Type B pancreatic cell (in vitro differentiated cells): Measurements from ENCODE around the gene BEAN1. TPM values are rescaled to one million over a fixed set of nuclear protein-coding genes. Genes with fewer than 3 reads are reported as not detected.

Experiments
- DNase-seq: peaks from one replicate; pipeline ENCODE4 v3.0.0; 2021; ENCODE audit warnings: mixed read lengths; ENCODE audit not compliant: unreplicated experiment; ENCODE audit errors: extremely low spot score
- H3K27ac Mint-ChIP-seq: 2 replicates; pipeline ENCODE4 v1.8.0; 2021; ENCODE audit warnings: mild to moderate bottlenecking, mixed read lengths
- H3K27me3 Mint-ChIP-seq: 2 replicates; pipeline ENCODE4 v1.8.0; 2021; ENCODE audit warnings: mixed read lengths
- H3K36me3 Mint-ChIP-seq: 2 replicates; pipeline ENCODE4 v1.8.0; 2021; ENCODE audit warnings: mixed read lengths
- H3K4me1 Mint-ChIP-seq: one replicate; pipeline ENCODE4 v1.8.0; 2021; ENCODE audit warnings: mixed read lengths; ENCODE audit not compliant: unreplicated experiment
- H3K4me3 Mint-ChIP-seq: 2 replicates; pipeline ENCODE4 v1.8.0; 2021; ENCODE audit warnings: mild to moderate bottlenecking, mixed read lengths
- H3K9me3 Mint-ChIP-seq: 2 replicates; pipeline ENCODE4 v1.8.0; 2021; ENCODE audit warnings: mixed read lengths
- CTCF ChIP-seq: fragments of 200-600 bp; sonication (generic); conservative IDR thresholded peaks from 2 replicates; pipeline ENCODE4 v1.5.0; 2021; ENCODE audit warnings: antibody characterized with exemption, mild to moderate bottlenecking
- total RNA-seq: library from RNA; stranded (reverse); gene quantifications from 2 replicates; pipeline ENCODE4 v1.2.1, GENCODE V29; 2021; ENCODE audit warnings: low replicate concordance

BEAN1 gene
- total RNA-seq, 1 donor from 2014 or later: 1.1 TPM

- peak; percentile 58 for DNase-seq
- TF ChIP-seq CTCF: no peak
- Mint-ChIP-seq H3K27ac (peak overlapping the region; percentile 85), H3K4me1 (peaks cover 19% of the 10 kb centered on the region), H3K36me3 (no peaks in the 10 kb centered on the region), H3K27me3 (no peaks in the 10 kb centered on the region), H3K4me3 (no peak overlapping the region), H3K9me3 (no peaks in the 10 kb centered on the region)
Observed at GRCh38 chr16:66481081-66481942, 54.2 kb downstream of the BEAN1 start.

GRCh38 chr16:66481943-66482390 is 54.9 kb downstream of the BEAN1 start:
- Mint-ChIP-seq H3K27me3 (no peaks in the 10 kb centered on the region), H3K4me3 (no peak overlapping the region), H3K27ac (no peak overlapping the region), H3K36me3 (no peaks in the 10 kb centered on the region), H3K9me3 (no peaks in the 10 kb centered on the region), H3K4me1 (peaks cover 19% of the 10 kb centered on the region)
- TF ChIP-seq CTCF: no peak
- peak; percentile 44 for DNase-seq

GRCh38 chr16:66483689-66484452 is 56.8 kb downstream of the BEAN1 start:
- H3K27ac Mint-ChIP-seq: peak overlapping the region; percentile 59

GRCh38 chr16:66484453-66485213 is 57.5 kb downstream of the BEAN1 start:
- Mint-ChIP-seq H3K27ac (no peak overlapping the region), H3K4me3 (no peak overlapping the region), H3K36me3 (no peaks in the 10 kb centered on the region), H3K9me3 (no peaks in the 10 kb centered on the region), H3K27me3 (no peaks in the 10 kb centered on the region), H3K4me1 (peaks cover 16% of the 10 kb centered on the region)
- DNase-seq: peak; percentile 60
- no peak for TF ChIP-seq CTCF

More at GRCh38 chr16:66483689-66484452, 56.8 kb downstream of the BEAN1 start:
- Mint-ChIP-seq H3K36me3 (no peaks in the 10 kb centered on the region), H3K4me1 (peaks cover 16% of the 10 kb centered on the region), H3K4me3 (no peak overlapping the region), H3K27me3 (no peaks in the 10 kb centered on the region), H3K9me3 (no peaks in the 10 kb centered on the region)
- peak; percentile 96 for TF ChIP-seq CTCF
- peak; percentile 86 for DNase-seq

- TF ChIP-seq CTCF: no peak
- no peaks in the 10 kb centered on the region for H3K9me3 Mint-ChIP-seq
- peaks cover 16% of the 10 kb centered on the region for H3K4me1 Mint-ChIP-seq
- H3K36me3 Mint-ChIP-seq: no peaks in the 10 kb centered on the region
- no peak overlapping the region for H3K4me3 Mint-ChIP-seq
- no peaks in the 10 kb centered on the region for H3K27me3 Mint-ChIP-seq
- no peak overlapping the region for H3K27ac Mint-ChIP-seq
- DNase-seq: peak; percentile 56
Observed at GRCh38 chr16:66485376-66485775, 58.3 kb downstream of the BEAN1 start.
